Right lobe of liver (tissue), 4 donors: ENCODE data around the gene TBX21.

Source experiments
- CTCF ChIP-seq, 4 donors: fragments of 200-600 bp in 3 of 4; fragments of 450-650 bp in 1 of 4; IDR thresholded peaks; one replicate each; pipeline versions ENCODE4 v1.5.1 to v1.8.0; 2016 to 2022; ENCODE audit warnings: antibody characterized with exemption in 4 of 4, mild to moderate bottlenecking in 2 of 4
- POLR2A ChIP-seq: fragments of 450-650 bp; IDR thresholded peaks from one replicate; pipeline ENCODE4 v1.6.1; 2017; ENCODE audit warnings: antibody characterized with exemption, mild to moderate bottlenecking
- donor health status: DM: no; HTN: no; CAD: no.
- donor health status: DM: no; HTN: no; CAD: no.
- donor health status: DM: no; HTN: yes; CAD: no.

DNA sequence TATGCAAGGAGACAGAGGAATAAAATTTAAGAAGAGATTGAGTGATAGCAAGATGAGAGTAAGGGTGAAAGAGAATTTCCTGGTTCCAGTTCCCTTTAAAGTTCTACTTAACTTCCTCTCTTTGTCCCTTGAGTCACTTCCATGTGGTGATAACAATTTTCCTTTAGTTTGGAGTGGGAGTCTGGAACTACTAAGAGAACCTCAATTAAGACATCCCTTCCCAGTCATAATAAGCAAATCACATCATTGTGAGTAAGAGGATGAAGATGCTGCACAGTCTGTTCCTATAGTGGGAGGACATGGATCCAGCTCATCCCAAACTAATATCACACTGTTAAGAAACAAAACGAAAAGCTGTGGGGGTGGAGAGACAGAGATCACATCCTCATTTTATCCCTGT, 24.4 kb downstream of the TBX21 start:
- TF ChIP-seq CTCF (IDR thresholded peaks at IDR 0.05) = no peak
- TF ChIP-seq POLR2A = no peak
